Uterus (tissue), 4 donors: Measurements from ENCODE around the gene FRMPD4. TPM values are rescaled to one million over a fixed set of nuclear protein-coding genes. Genes with fewer than 3 reads are reported as not detected.

Experiments
- DNase-seq, 2 donors: peaks; one replicate each; pipeline ENCODE4 v3.0.0-alpha.2; 2019 to 2020
- H3K27ac ChIP-seq, 2 donors: fragments of 200-600 bp; sonication (generic); 1 replicate in 1 of 2; 2 replicates in 1 of 2; pipeline ENCODE4 v1.5.1; 2016 to 2018
- H3K27me3 ChIP-seq, 2 donors: fragments of 200-600 bp; sonication (generic); one replicate each; pipeline ENCODE4 v1.5.1; 2018 to 2019; ENCODE audit warnings: control low read depth in 1 of 2
- H3K36me3 ChIP-seq, 2 donors: fragments of 200-600 bp; sonication (generic); one replicate each; pipeline ENCODE4 v1.5.1; 2019; ENCODE audit warnings: control low read depth in 1 of 2
- H3K4me1 ChIP-seq, 2 donors: fragments of 200-600 bp; sonication (generic); one replicate each; pipeline ENCODE4 v1.5.1; 2018 to 2019; ENCODE audit warnings: control low read depth in 1 of 2
- H3K4me3 ChIP-seq, 2 donors: fragments of 200-600 bp; sonication (generic); 1 replicate in 1 of 2; 2 replicates in 1 of 2; pipeline ENCODE4 v1.5.1; 2018 to 2019; ENCODE audit warnings: mild to moderate bottlenecking in 1 of 2
- H3K9me3 ChIP-seq, 2 donors: fragments of 200-600 bp; sonication (generic); one replicate each; pipeline ENCODE4 v1.5.1; 2019; ENCODE audit warnings: control low read depth in 1 of 2
- POLR2A ChIP-seq, 2 donors: fragments of 450-650 bp; IDR thresholded peaks; one replicate each; pipeline ENCODE4 v1.6.1; 2016; ENCODE audit warnings: antibody characterized with exemption in 2 of 2, mild to moderate bottlenecking in 1 of 2, moderate library complexity in 1 of 2
- intact Hi-C: fragments of 100-400 bp; cut with DNase I; formaldehyde crosslinking; loops from one replicate; pipeline ENCODE4 v1.15.1; 2023; ENCODE audit warnings: low total_unique reads
- total RNA-seq, 4 donors: library from RNA; depleted of rRNA in 3 of 4; stranded (reverse); fragments of >200 nt in 3 of 4; gene quantifications; one replicate each; pipeline versions ENCODE4 v1.1.0 to v1.2.4, GENCODE V29; 2014 to 2023
- TF ChIP-seq, protein P1 (sequence below), 4 experiments: fragments of 200-600 bp in 2 of 4; fragments of 450-650 bp in 2 of 4; sonication (generic) in 2 of 4; IDR thresholded peaks; one replicate each; pipeline ENCODE4 v1.5.1; 2016 to 2019; ENCODE audit warnings: antibody characterized with exemption in 4 of 4, mild to moderate bottlenecking in 2 of 4, moderate library complexity in 1 of 4
- donor health status: DM: yes; HTN: yes; CAD: no.

Gene FRMPD4
- total RNA-seq, 4 donors from 2014 or later = 0.06 to 0.41 TPM; not detected in 2

DNA sequence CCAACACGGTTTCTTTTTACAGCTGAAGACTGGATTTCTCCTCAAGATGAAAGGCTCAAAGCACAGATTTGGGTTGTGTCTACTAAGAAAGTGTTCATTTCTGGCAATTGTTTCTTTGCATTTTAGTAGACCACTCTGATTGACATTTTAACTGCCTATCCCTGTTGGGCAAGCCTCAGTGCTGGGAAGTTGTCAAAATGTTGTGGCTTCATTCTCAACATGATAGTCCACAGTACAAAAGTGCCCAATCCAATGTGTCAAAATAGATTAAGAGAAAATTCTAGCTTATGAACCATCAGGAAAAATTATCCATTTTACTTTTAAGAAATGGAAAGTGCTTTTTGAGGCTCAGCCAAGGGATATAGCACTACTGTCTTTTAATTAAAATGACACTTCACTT, 329.0 kb downstream of the FRMPD4 start:
- TF ChIP-seq, protein P1, sequence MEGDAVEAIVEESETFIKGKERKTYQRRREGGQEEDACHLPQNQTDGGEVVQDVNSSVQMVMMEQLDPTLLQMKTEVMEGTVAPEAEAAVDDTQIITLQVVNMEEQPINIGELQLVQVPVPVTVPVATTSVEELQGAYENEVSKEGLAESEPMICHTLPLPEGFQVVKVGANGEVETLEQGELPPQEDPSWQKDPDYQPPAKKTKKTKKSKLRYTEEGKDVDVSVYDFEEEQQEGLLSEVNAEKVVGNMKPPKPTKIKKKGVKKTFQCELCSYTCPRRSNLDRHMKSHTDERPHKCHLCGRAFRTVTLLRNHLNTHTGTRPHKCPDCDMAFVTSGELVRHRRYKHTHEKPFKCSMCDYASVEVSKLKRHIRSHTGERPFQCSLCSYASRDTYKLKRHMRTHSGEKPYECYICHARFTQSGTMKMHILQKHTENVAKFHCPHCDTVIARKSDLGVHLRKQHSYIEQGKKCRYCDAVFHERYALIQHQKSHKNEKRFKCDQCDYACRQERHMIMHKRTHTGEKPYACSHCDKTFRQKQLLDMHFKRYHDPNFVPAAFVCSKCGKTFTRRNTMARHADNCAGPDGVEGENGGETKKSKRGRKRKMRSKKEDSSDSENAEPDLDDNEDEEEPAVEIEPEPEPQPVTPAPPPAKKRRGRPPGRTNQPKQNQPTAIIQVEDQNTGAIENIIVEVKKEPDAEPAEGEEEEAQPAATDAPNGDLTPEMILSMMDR (IDR thresholded peaks at IDR 0.05) = no peak
- no peak for TF ChIP-seq POLR2A (IDR thresholded peaks at IDR 0.05)
- Histone ChIP-seq H3K4me3 (no peak overlapping the region), H3K27me3 (no peaks in the 10 kb centered on the region), H3K4me1 (no peaks in the 10 kb centered on the region), H3K27ac (no peak overlapping the region), H3K36me3 (no peaks in the 10 kb centered on the region), H3K9me3 (no peaks in the 10 kb centered on the region)
- no peak for DNase-seq
- intact Hi-C loops = no loop called here

DNA sequence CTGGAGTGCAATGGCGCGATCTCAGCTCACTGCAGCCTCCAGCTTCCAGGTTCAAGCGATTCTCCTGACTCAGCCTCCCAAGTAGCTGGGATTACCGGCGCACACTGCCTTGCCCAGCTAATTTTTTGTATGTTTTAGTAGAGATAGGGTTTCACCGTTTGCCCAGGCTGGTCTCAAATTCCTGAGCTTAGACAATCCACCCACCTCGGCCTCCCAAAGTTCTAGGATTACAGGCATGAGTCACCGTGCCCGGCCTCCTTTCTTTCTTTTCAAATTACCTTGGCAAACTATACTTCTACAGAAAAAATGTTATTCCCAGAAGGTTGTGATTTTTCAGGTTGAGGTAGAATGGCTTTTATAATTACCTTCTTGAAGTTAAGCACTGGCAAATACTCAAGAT, 331.0 kb downstream of the FRMPD4 start:
- intact Hi-C loops = no loop called here
- H3K36me3 ChIP-seq = no peaks in the 10 kb centered on the region

DNA sequence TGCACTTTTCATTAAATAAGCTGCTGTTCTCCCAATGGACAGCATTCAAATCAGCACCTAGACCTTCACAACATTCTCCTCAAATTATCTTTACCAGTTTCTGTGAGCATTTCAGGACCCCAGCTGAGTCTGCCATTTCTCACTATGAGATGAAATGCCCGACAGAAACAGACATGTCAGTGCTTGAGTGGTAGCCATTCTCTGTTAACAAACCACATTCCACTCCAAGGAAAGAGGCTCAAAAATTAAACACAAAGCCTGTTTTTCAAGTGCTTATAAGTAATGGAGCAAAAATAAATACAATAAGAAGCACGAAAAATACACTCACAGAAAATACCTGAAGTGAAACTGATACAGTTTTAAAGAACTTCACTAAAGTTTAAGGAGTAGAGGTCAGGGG, 332.8 kb downstream of the FRMPD4 start:
- Histone ChIP-seq H3K4me1 (no peaks in the 10 kb centered on the region), H3K27me3 (no peaks in the 10 kb centered on the region), H3K9me3 (no peaks in the 10 kb centered on the region), H3K27ac (no peak overlapping the region), H3K4me3 (no peak overlapping the region), H3K36me3 (no peaks in the 10 kb centered on the region)
- DNase-seq = no peak
- TF ChIP-seq, protein P1 (IDR thresholded peaks at IDR 0.05) = no peak
- intact Hi-C loops = no loop called here

More for the DNA sequence above, 331.0 kb downstream of the FRMPD4 start:
- Histone ChIP-seq H3K9me3 (no peaks in the 10 kb centered on the region), H3K27me3 (no peaks in the 10 kb centered on the region), H3K27ac (no peak overlapping the region), H3K4me3 (no peak overlapping the region), H3K4me1 (no peaks in the 10 kb centered on the region)
- DNase-seq = no peak
- TF ChIP-seq, protein P1 (IDR thresholded peaks at IDR 0.05) = no peak
- TF ChIP-seq POLR2A (IDR thresholded peaks at IDR 0.05) = no peak

DNA sequence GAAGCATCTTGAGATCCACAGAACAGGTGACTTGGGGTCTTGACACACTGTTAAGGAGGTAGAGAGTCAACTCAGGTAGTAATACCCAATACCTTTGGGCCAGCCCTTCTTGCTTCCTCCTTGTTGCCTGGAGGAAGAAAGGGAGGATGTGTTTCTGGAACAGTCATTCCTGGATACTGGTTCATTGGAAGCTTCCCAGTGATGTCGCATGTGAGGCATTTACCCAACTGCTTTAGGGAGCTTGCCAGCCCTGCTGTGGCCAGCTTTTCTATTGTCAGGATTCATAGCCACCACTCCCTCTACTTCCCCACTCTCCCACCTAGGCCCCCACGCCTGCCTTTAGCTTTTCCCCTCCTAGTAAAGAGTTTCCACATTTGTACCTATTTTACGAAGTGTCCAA, 342.7 kb downstream of the FRMPD4 start:
- Histone ChIP-seq H3K9me3 (no peaks in the 10 kb centered on the region), H3K4me3 (no peak overlapping the region), H3K4me1 (no peaks in the 10 kb centered on the region), H3K27me3 (no peaks in the 10 kb centered on the region), H3K27ac (no peak overlapping the region), H3K36me3 (no peaks in the 10 kb centered on the region)
- intact Hi-C loops = no loop called here
- no peak for DNase-seq
- no peak for TF ChIP-seq POLR2A (IDR thresholded peaks at IDR 0.05)
- TF ChIP-seq, protein P1 (IDR thresholded peaks at IDR 0.05) = no peak

DNA sequence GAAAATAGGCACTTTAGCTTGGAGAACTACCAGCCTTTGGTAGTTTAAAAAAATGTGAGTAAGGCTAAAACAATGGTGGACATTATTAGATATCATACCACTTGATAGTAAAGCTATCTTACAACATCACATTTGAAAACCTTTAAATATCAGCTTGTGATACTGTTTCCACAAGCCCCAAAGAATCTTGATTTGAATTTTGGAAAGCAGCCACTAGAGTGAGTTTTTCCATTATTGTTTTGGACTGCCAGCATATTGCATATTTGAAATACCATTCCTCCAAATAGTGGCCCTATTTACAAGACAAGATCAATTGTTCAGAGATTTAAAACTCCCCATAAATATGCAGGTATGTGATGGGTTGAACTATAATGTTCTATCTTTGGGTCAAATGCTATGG, 349.9 kb downstream of the FRMPD4 start:
- H3K36me3 ChIP-seq = no peaks in the 10 kb centered on the region
- DNase-seq = no peak
- H3K4me1 ChIP-seq = no peaks in the 10 kb centered on the region
- H3K4me3 ChIP-seq = no peak overlapping the region
- H3K9me3 ChIP-seq = no peaks in the 10 kb centered on the region
- no peak overlapping the region for H3K27ac ChIP-seq
- intact Hi-C loops = no loop called here
- TF ChIP-seq POLR2A (IDR thresholded peaks at IDR 0.05) = no peak
- TF ChIP-seq, protein P1 (IDR thresholded peaks at IDR 0.05) = no peak
- no peaks in the 10 kb centered on the region for H3K27me3 ChIP-seq
